ENCODE measurements around the gene FETUB. TPM values are rescaled to one million over a fixed set of nuclear protein-coding genes. Genes with fewer than 3 reads are reported as not detected.

The FETUB gene
- total and polyA plus RNA-seq, 3 donors from 2014 or later, result 0.79 to 2.4 TPM; not detected in 1

DNA sequence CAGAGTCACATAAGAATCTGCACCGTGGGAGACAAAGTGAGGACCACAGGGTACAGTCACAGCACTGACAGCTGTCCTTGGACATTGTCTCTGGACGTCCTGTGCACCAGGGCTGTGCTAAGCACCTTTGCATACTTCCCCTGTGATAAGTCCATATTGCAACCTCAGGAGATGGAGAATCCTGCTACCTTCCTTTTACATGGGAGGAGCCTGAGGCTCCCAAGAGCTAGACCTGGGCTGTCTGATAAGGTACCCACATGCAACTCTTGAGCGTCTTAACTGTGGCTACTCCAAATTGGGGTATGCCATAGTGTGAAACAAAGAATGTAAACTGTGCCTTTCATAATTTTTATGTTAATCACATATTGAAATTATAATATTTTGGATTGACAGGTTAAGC lies 2.5 kb upstream of the FETUB start:
- Histone ChIP-seq H3K27me3 (no peaks in the 10 kb centered on the region), H3K4me1 (no peaks in the 10 kb centered on the region), H3K27ac (no peak overlapping the region), H3K4me3 (no peak overlapping the region), H3K9me3 (no peaks in the 10 kb centered on the region), H3K36me3 (ENCODE audit: low read depth, missing control alignments) (no peaks in the 10 kb centered on the region)
- DNase-seq, result no peak
- no peak for TF ChIP-seq POLR2A (IDR thresholded peaks at IDR 0.05)
- TF ChIP-seq, protein P1, sequence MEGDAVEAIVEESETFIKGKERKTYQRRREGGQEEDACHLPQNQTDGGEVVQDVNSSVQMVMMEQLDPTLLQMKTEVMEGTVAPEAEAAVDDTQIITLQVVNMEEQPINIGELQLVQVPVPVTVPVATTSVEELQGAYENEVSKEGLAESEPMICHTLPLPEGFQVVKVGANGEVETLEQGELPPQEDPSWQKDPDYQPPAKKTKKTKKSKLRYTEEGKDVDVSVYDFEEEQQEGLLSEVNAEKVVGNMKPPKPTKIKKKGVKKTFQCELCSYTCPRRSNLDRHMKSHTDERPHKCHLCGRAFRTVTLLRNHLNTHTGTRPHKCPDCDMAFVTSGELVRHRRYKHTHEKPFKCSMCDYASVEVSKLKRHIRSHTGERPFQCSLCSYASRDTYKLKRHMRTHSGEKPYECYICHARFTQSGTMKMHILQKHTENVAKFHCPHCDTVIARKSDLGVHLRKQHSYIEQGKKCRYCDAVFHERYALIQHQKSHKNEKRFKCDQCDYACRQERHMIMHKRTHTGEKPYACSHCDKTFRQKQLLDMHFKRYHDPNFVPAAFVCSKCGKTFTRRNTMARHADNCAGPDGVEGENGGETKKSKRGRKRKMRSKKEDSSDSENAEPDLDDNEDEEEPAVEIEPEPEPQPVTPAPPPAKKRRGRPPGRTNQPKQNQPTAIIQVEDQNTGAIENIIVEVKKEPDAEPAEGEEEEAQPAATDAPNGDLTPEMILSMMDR (IDR thresholded peaks at IDR 0.05), result no peak
- WGBS, 2 donors, result 73 to 83% methylated on average over 3 of the region's 3 CpGs
- intact Hi-C loops (cut with DNase I; ENCODE audit: low total_unique reads), result no loop called here

DNA sequence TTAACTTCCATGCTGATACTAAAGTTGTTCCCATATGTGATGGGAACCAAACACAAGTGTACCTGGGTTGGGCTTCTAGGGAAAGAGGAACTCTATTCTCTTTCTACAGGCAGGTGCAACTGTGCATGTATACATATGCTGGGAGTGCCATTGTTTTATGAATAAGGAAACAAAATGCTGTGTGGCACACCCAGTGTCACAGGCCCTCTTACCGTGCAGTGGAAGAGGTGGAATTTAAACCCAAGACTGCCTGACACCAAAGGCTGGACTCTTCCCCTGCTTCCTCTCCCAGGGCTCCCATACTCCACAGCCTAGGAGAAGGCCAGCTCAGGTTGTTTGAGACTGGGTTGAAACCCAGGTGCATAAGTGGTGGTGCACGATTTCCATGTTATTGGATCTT lies 1.9 kb upstream of the FETUB start:
- H3K9me3 ChIP-seq, result no peaks in the 10 kb centered on the region
- no peak for DNase-seq
- TF ChIP-seq, protein P1 (IDR thresholded peaks at IDR 0.05), result no peak
- no peak for TF ChIP-seq POLR2A (IDR thresholded peaks at IDR 0.05)
- no peak overlapping the region for H3K4me3 ChIP-seq
- H3K4me1 ChIP-seq, result no peaks in the 10 kb centered on the region
- WGBS, 2 donors, result 87 to 95% methylated on average over 2 of the region's 2 CpGs
- no peak overlapping the region for H3K27ac ChIP-seq
- no peaks in the 10 kb centered on the region for H3K27me3 ChIP-seq
- intact Hi-C loops (cut with DNase I; ENCODE audit: low total_unique reads), result no loop called here
- H3K36me3 ChIP-seq (ENCODE audit: low read depth, missing control alignments), result no peaks in the 10 kb centered on the region

DNA sequence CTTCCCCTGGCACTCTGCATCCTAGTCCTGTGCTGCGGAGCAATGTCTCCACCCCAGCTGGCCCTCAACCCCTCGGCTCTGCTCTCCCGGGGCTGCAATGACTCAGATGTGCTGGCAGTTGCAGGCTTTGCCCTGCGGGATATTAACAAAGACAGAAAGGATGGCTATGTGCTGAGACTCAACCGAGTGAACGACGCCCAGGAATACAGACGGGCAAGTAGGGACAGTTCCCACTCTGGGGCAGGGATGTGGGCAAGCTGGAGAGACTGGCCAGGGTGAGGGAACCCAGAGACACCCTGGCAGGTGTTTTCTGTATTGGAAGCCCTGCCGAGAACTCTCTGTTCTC lies 247 bp downstream of the FETUB start:
- no peaks in the 10 kb centered on the region for H3K4me1 ChIP-seq
- 68 to 77% methylated on average over 9 of the region's 9 CpGs for WGBS, 2 donors
- intact Hi-C loops (cut with DNase I; ENCODE audit: low total_unique reads), result no loop called here

DNA sequence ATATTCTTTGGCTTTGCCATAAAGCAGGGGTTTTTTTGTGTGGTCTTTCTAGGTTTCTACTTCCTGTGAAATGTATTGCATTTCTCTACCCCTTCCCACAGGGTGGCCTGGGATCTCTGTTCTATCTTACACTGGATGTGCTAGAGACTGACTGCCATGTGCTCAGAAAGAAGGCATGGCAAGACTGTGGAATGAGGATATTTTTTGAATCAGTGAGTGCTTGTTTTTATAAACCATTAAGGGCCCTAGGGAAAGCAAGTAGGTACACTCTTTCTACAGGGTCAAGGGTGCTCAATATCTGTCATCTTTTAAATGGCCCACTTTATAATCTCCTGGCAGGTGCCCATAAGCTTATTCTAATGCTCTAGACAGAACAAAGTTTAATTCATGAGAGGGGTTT lies 730 bp downstream of the FETUB start:
- TF ChIP-seq, protein P1 (IDR thresholded peaks at IDR 0.05), result no peak
- no peak for TF ChIP-seq POLR2A (IDR thresholded peaks at IDR 0.05)
- Histone ChIP-seq H3K9me3 (no peaks in the 10 kb centered on the region), H3K4me3 (no peak overlapping the region), H3K27me3 (no peaks in the 10 kb centered on the region), H3K4me1 (no peaks in the 10 kb centered on the region), H3K27ac (no peak overlapping the region), H3K36me3 (ENCODE audit: low read depth, missing control alignments) (no peaks in the 10 kb centered on the region)
- DNase-seq, result no peak
- intact Hi-C loops (cut with DNase I; ENCODE audit: low total_unique reads), result no loop called here

More for the DNA sequence above, 247 bp downstream of the FETUB start:
- Histone ChIP-seq H3K9me3 (no peaks in the 10 kb centered on the region), H3K27ac (no peak overlapping the region), H3K4me3 (no peak overlapping the region), H3K36me3 (ENCODE audit: low read depth, missing control alignments) (no peaks in the 10 kb centered on the region), H3K27me3 (no peaks in the 10 kb centered on the region)
- TF ChIP-seq, protein P1 (IDR thresholded peaks at IDR 0.05), result no peak
- TF ChIP-seq POLR2A (IDR thresholded peaks at IDR 0.05), result no peak
- no peak for DNase-seq

DNA sequence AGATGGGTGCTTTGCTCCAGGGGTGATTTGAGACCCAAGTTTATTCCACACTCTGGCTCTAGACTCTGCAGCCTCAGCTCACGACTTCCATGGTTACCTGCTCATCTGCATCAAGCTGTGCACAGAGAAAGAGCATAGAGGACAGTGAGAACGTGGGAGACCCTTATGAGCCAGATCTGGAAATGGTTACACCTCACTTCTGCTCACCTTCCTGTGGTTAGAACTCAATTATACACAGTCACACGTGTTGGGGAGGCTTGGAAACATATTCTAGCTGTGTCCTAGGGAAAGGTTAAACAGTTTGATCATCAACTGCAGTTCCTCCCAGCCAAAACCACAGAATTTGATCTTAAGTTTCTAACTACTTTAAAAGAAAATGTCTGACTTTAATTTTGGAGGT lies 1.8 kb downstream of the FETUB start:
- Histone ChIP-seq H3K4me1 (no peaks in the 10 kb centered on the region), H3K4me3 (no peak overlapping the region), H3K27me3 (no peaks in the 10 kb centered on the region), H3K9me3 (no peaks in the 10 kb centered on the region), H3K36me3 (ENCODE audit: low read depth, missing control alignments) (no peaks in the 10 kb centered on the region), H3K27ac (no peak overlapping the region)
- intact Hi-C loops (cut with DNase I; ENCODE audit: low total_unique reads), result no loop called here
- TF ChIP-seq, protein P1 (IDR thresholded peaks at IDR 0.05), result no peak
- TF ChIP-seq POLR2A (IDR thresholded peaks at IDR 0.05), result no peak
- DNase-seq, result no peak
- 56 to 68% methylated on average over 3 of the region's 3 CpGs for whole genome bisulfite sequencing, 2 donors

All from testis (tissue), 3 donors.